IPS-18a (cell line): ENCODE results near the gene GIMAP4.
"Not testable (repeated sequence)": the region's sequence is repeated elsewhere in the genome, so short reads cannot be mapped to it uniquely, and the experiment has no call there.

Experiments
- H3K27ac ChIP-seq: one replicate; pipeline ENCODE4 v1.5.1; 2013; ENCODE audit warnings: low read length
- H3K27me3 ChIP-seq: one replicate; pipeline ENCODE4 v1.6.1; 2013; ENCODE audit warnings: mild to moderate bottlenecking, low read length; ENCODE audit not compliant: control insufficient read depth, insufficient read depth
- H3K36me3 ChIP-seq: one replicate; pipeline ENCODE4 v1.6.1; 2013; ENCODE audit warnings: low read depth, low read length; ENCODE audit not compliant: control insufficient read depth
- H3K4me1 ChIP-seq: one replicate; pipeline ENCODE4 v1.6.1; 2013; ENCODE audit warnings: low read depth, low read length; ENCODE audit not compliant: control insufficient read depth
- H3K4me3 ChIP-seq: one replicate; pipeline ENCODE4 v1.5.1; 2013; ENCODE audit warnings: low read length
- H3K9ac ChIP-seq: one replicate; pipeline ENCODE4 v1.6.1; 2013; ENCODE audit warnings: mild to moderate bottlenecking, low read length, moderate library complexity
- H3K9me3 ChIP-seq: one replicate; pipeline ENCODE4 v1.6.1; 2013; ENCODE audit warnings: low read depth, low read length; ENCODE audit not compliant: control insufficient read depth

GIMAP4 gene

DNA sequence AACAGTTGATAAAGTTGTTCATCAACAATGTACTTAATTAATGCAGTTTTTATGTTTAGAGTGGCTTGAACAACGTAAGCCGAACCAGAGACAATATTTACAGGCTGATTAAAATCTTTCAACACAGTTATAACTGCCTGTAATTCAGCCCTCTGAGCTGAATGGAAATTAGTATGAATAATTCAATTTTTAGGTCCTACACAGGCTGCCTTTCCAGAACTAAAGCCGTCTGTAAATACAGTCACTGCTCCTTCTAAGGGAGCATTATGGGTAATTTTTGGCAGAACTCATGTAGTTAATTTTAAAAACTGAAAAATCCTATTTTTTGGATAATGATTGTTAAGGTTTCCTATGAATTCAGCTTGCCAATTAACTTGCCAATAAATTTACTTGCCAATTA, 2.6 kb upstream of the GIMAP4 start:
- H3K9ac ChIP-seq = no peak overlapping the region
- H3K4me1 ChIP-seq = peaks cover 24% of the 10 kb centered on the region
- no peak overlapping the region for H3K4me3 ChIP-seq
- H3K9me3 ChIP-seq = no peaks in the 10 kb centered on the region
- no peaks in the 10 kb centered on the region for H3K36me3 ChIP-seq
- no peaks in the 10 kb centered on the region for H3K27me3 ChIP-seq
- H3K27ac ChIP-seq = no peak overlapping the region

DNA sequence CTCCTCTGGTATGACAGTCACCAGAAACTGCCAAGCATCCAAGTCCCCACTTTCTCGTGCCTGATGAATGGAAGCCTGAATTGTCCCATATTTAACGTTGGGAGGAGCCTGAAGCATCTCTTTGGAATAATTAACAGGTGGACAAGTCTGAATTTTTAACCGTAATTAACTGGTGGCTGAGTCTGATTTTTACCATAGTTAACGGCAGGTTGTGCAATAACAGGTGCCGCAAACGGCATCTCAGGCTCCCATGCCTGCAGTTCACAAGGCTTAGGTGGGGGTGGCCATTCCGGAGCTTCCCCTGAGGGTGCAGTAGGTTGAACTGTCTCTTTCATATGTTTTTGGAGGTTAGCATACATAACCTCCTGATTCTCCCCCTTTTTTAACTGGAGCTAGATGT, 2.0 kb upstream of the GIMAP4 start:
- Histone ChIP-seq H3K27me3 (no peaks in the 10 kb centered on the region), H3K4me1 (peaks cover 24% of the 10 kb centered on the region), H3K9me3 (no peaks in the 10 kb centered on the region), H3K36me3 (no peaks in the 10 kb centered on the region), H3K4me3 (no peak overlapping the region), H3K9ac (no peak overlapping the region), H3K27ac (no peak overlapping the region)

DNA sequence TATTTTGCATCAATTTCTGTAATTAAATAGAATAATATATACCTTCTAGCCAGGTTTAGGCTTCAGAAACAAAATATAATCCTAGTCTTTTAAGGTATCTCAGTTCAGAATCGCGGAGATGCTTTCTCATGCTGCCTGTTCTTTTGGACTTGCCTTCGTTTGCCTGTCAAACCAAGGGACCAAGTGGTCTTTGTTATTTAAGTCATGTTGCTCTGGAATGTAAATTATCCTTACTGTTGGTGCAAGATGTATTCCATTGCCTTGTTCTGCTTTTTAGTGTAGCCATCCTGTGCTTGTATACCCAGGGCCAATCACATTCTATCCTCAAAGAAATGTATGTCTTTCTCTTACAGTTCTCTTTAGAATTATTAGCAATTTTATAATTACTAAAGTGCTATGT, 1.1 kb upstream of the GIMAP4 start:
- Histone ChIP-seq H3K27me3 (no peaks in the 10 kb centered on the region), H3K9ac (no peak overlapping the region), H3K9me3 (no peaks in the 10 kb centered on the region), H3K36me3 (no peaks in the 10 kb centered on the region), H3K27ac (no peak overlapping the region), H3K4me1 (peaks cover 24% of the 10 kb centered on the region), H3K4me3 (no peak overlapping the region)

DNA sequence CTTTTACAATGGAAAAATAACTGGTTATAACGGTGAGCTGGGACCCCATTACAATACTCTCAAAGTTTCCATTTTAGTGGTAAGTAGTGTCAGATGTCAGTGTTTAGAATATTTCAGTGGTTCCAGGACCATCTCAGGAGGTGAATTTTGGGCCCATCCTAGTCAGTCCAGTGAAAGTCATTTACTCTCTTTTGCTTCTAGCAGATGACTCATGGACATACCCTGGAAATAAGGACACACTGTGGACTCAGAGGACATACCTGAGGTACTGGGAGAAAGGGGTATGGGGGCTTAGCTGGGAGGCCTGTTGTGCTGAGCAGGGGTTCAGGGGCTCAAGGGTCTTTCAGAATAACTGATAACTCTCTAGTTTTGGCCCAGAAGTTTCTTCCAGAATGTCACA, 618 bp upstream of the GIMAP4 start:
- Histone ChIP-seq H3K27me3 (no peaks in the 10 kb centered on the region), H3K27ac (no peak overlapping the region), H3K4me3 (no peak overlapping the region), H3K36me3 (no peaks in the 10 kb centered on the region), H3K9me3 (no peaks in the 10 kb centered on the region), H3K9ac (no peak overlapping the region), H3K4me1 (peaks cover 24% of the 10 kb centered on the region)

DNA sequence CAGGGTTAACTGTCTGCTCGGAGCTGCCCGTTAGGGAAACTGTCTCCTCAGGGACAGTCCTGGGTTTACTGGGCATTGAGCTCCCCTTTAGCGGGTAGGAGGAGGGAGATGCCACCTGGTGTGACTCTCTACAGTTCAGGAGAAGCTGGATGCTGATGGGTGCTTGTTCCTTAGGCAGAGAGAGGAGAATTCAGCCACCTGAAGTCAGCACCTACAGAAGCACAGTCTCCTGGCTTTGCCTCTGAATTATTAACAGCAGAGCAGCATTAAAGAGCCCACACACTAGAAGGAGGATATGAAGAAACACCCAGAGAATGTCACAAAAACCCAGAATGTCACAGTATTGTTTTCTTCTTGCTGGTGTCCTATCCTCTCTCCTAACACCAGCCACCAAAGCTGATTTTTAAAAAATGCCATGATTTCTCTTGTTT, 696 bp downstream of the GIMAP4 start:
- no peak overlapping the region for H3K9ac ChIP-seq
- no peak overlapping the region for H3K4me3 ChIP-seq
- peaks cover 24% of the 10 kb centered on the region for H3K4me1 ChIP-seq
- no peaks in the 10 kb centered on the region for H3K9me3 ChIP-seq
- H3K27me3 ChIP-seq = no peaks in the 10 kb centered on the region
- no peak overlapping the region for H3K27ac ChIP-seq
- H3K36me3 ChIP-seq = no peaks in the 10 kb centered on the region

DNA sequence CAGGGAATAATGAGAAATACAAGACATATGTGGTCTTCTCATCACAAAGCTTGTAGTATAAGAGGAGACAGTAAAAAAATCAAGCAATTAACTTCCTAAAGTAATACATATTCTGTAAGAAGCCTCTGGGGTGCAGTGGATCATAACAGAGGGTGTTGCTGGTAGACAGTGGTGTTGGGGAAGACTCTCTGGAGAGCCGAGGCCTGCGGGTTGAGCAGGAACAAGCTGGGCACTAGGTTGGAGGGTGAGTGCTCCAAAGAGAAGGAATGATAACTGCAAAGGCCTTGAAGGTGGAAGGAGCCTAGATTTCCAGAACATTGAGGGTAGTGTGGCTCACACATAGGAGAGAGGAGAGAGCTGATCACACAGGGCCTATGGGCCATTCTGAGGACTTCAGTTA, 1.5 kb downstream of the GIMAP4 start:
- Histone ChIP-seq H3K9ac (no peak overlapping the region), H3K4me1 (peaks cover 24% of the 10 kb centered on the region), H3K4me3 (no peak overlapping the region), H3K27me3 (no peaks in the 10 kb centered on the region), H3K27ac (no peak overlapping the region), H3K9me3 (no peaks in the 10 kb centered on the region), H3K36me3 (no peaks in the 10 kb centered on the region)

DNA sequence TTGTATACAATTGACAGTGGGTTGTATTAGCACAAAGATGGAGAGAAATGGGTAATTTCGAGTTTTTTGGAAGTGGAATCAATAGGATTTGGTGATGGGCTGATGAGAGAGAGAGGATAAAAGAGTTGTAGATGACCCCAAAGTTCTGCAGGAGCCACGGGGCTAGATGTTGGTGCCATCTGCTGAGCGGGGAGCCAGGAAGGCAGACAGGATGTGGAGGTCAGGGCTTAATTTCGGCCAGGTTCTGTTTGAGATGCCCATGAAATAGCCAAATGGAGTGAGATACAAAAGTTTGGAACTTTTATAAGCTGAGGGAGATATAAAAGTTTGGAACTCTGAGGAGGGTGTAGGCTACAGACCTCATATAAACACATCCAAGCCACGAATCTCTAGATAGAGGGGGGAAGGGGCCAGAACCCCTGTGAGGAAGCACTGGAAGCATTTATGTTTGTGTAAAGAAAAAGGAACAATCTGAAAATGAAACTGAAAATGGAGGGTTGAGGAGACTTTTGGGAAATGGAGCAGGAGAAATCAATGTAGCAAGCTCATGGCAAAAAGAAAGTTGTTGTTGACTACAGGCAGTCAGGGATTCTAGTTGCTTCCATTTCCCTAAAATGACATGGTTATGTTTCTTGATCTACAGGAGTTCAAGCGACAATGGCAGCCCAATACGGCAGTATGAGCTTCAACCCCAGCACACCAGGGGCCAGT, 2.2 kb downstream of the GIMAP4 start:
- H3K27me3 ChIP-seq = no peaks in the 10 kb centered on the region
- H3K36me3 ChIP-seq = no peaks in the 10 kb centered on the region
- H3K4me3 ChIP-seq = no peak overlapping the region
- H3K4me1 ChIP-seq = peaks cover 20% of the 10 kb centered on the region
- no peak overlapping the region for H3K27ac ChIP-seq
- H3K9ac ChIP-seq = no peak overlapping the region
- H3K9me3 ChIP-seq = no peaks in the 10 kb centered on the region

DNA sequence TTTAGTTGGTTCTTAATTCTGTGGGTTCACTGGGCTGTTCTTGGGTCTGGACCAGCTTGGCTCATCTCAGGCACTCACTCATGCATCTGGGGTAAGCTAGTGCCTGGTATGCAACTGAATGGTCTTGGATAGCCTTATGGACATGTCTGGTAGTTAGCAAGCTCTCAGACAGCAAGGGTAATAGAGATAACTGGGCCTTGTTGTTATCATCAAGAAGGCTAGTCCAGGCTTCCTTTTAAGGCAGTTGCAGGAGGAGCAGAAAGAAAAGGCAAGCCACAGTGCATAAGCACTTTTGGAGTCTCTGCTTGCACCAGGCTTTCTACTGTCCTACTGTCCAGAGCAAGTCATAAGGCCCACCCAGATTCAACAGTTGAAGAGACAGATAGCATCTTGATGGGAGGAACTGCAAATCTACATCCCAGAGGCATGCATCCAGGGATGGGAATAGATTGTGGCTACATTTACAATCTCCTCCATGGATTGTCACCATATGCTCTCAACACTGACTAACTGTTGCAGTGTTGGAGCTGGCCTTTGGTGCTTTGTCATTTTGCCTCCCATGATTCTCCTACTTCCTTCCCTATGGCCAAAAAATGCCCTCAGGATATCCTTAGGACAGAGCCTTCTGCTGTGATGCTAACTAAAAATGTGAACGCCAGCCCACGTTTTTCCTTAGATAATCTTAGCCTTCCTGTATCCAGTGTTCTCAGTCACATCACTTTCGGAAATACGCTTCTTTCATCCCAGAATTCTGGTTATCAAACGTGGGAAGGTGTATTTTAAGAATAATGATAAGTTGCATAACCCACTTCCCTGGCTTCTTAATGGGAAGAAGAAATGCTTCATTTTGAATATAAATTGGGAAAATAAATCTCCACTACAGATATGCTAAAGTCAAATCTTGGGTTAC, 3.6 kb downstream of the GIMAP4 start:
- no peaks in the 10 kb centered on the region for H3K9me3 ChIP-seq
- H3K36me3 ChIP-seq = no peaks in the 10 kb centered on the region
- no peak overlapping the region for H3K9ac ChIP-seq
- no peak overlapping the region for H3K4me3 ChIP-seq
- no peak overlapping the region for H3K27ac ChIP-seq
- peaks cover 13% of the 10 kb centered on the region for H3K4me1 ChIP-seq
- H3K27me3 ChIP-seq = no peaks in the 10 kb centered on the region

DNA sequence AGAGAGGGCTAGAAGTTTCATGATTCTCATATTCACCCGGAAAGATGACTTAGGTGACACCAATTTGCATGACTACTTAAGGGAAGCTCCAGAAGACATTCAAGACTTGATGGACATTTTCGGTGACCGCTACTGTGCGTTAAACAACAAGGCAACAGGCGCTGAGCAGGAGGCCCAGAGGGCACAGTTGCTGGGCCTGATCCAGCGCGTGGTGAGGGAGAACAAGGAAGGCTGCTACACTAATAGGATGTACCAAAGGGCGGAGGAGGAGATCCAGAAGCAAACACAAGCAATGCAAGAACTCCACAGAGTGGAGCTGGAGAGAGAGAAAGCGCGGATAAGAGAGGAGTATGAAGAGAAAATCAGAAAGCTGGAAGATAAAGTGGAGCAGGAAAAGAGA, 5.3 kb downstream of the GIMAP4 start:
- no peak overlapping the region for H3K9ac ChIP-seq
- no peaks in the 10 kb centered on the region for H3K9me3 ChIP-seq
- no peaks in the 10 kb centered on the region for H3K27me3 ChIP-seq
- no peaks in the 10 kb centered on the region for H3K36me3 ChIP-seq
- H3K4me3 ChIP-seq = no peak overlapping the region
- no peak overlapping the region for H3K27ac ChIP-seq
- no peaks in the 10 kb centered on the region for H3K4me1 ChIP-seq

DNA sequence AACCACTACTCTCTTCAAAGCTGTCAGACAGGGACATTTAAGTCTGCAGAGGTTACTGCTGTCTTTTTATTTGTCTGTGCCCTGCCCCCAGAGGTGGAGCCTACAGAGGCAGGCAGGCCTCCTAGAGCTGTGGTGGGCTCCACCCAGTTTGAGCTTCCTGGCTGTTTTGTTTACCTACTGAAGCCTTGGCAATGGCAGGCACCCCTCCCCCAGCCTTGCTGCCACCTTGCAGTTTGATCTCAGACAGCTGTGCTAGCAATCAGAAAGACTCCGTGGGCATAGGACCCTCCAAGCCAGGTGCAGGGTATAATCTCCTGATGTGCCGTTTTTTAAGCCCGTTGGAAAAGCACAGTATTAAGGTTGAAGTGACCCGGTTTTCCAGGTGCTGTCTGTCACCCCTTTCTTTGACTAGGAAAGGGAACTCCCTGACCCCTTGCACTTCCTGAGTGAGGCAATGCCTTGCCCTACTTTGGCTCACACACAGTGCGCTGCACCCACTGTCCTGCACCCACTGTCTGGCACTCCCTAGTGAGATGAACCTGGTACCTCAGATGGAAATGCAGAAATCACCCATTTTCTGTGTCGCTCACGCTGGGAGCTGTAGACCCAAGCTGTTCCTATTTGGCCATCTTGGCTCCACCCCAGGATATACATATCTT, 12.9 kb downstream of the GIMAP4 start:
- H3K4me3 ChIP-seq, H3K27me3 ChIP-seq, H3K27ac ChIP-seq, H3K36me3 ChIP-seq, H3K9ac ChIP-seq, H3K4me1 ChIP-seq, H3K9me3 ChIP-seq: not testable (repeated sequence)

DNA sequence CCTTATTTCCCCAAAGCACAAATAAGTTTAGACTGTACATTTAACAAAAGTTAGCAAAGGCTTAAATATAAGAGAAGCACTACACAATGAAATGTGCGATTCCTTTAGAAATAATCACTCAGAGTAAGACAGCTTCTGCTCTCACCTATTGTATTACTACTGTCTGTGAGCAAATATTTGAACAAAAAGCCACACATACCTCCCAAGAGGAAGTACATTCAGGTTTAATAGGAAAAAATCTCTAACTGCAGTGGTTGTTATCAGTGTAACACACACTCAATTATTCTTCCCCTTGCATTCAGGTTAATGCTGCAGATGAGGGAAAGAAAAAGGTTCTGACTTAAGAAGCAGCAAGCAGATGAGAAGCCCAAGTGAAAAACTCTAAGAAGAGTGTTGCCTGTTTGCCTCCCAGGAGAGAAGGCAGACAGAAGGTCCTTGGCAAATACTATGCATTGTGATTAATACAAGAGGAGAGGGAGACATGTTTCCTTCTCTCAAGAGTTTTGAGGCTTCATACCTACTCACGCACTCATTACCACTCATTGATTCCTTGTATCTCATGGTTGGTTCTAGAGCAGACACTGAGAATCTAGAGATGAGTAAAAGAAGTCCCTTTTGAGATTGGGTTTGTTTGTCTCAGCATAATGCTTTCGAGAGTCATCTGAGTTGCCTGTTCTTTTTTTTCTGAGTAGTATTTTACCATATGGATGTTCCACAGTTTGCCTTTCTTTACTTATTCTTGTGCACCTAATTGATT, 13.6 kb downstream of the GIMAP4 start:
- H3K4me1 ChIP-seq = no peaks in the 10 kb centered on the region
- no peak overlapping the region for H3K27ac ChIP-seq
- H3K4me3 ChIP-seq = no peak overlapping the region
- peaks cover 5% of the 10 kb centered on the region for H3K9me3 ChIP-seq
- H3K36me3 ChIP-seq = no peaks in the 10 kb centered on the region
- no peaks in the 10 kb centered on the region for H3K27me3 ChIP-seq
- H3K9ac ChIP-seq = no peak overlapping the region
